Anterior cingulate cortex (tissue), 58 donors: Measurements from ENCODE around the gene CWF19L2.
"Not testable (repeated sequence)": the region's sequence is repeated elsewhere in the genome, so short reads cannot be mapped to it uniquely, and the experiment has no call there.

Experiments
- DNase-seq, 58 donors: peaks; one replicate each; lab custom pipeline; 2025; lab: John Stamatoyannopoulos, UW

CWF19L2 gene

GRCh38 chr11:107439586-107440167, 17.9 kb downstream of the CWF19L2 start:
- DNase-seq, result no peak

DNA sequence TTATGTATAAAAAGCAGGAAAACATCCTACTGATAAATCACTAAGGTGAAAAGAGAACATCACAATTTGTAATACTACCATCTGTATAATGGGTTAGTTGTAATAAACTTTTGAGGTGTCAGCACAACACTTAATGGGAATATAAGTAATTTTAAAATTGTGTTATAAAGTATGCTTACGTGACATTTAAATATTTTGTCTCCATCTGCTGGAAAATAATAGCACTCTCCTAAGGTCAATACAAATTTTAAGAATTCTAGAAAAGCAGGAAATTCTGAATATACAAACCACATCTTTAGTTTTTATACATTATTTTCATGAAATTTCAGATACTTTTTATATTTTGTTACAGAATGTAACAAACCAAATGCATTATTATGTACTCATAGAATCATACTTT, 19.5 kb downstream of the CWF19L2 start:
- DNase-seq, result no peak

- no peak for DNase-seq
Observed at GRCh38 chr11:107430525-107430924, 27.1 kb downstream of the CWF19L2 start.

GRCh38 chr11:107427569-107428180, 29.9 kb downstream of the CWF19L2 start:
- no peak for DNase-seq

DNA sequence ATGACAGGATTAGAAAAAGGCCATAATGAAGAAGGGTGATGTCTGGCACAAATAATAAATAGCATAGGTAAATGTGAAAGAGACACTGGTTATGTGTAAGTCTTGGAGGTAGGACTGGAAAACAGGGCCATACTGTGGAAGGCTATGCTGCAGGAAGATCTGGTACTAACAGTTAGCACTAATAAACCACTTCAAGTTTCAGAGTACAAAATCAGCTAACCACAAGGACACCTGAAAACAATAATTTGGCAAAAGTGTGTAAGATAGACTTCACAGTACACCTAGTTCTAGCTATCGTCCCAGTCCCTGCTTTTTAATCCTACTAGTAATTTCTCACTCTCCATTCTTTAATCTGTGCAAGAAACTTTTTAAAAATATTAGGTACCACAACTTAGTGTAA, 44.3 kb downstream of the CWF19L2 start:
- no peak for DNase-seq

DNA sequence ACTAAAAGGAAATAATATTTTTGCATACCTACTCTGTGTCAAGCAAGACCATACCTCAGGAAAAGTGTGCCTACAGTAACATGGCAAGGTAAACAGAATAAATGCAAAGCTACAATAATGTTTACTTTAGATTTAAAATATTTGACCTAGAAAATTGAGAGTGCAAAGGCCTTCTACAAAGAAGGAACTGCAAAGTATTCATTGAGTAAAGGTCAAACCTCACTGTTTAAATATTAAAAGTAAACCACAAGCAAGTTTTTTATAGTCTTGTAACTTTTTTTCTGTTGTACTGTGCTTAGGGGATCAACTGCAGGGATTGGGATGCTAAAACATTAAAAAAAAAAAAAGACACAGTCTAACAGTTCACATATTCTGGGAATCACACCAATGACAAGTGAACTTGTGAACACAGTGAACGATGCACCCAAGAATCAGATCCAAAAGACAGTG, 48.8 kb downstream of the CWF19L2 start:
- DNase-seq, result no peak

DNA sequence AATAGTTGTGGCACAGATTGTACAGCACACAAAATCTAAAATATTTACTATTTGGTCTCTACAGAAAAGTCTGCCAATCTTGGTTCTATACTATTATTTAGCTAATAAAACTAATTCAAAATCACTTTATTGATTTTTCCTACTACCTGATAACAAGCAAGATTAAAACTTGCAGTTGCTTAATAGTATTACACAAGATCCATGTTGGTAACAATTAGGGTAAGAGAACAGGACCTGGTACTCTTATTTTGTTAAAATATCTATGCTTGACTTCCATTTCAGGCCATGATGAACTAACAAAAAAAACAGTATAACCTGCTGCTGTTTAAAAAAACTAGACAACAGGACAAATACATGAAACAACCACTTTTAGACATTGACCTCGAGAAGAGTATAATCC, 52.4 kb downstream of the CWF19L2 start:
- DNase-seq, result no peak

- DNase-seq, result not testable (repeated sequence)
Observed at GRCh38 chr11:107401131-107401530, 56.5 kb downstream of the CWF19L2 start.

GRCh38 chr11:107397357-107397756, 60.3 kb downstream of the CWF19L2 start:
- no peak for DNase-seq

- DNase-seq, result no peak
Observed at GRCh38 chr11:107392611-107393010, 65.0 kb downstream of the CWF19L2 start.

- not testable (repeated sequence) for DNase-seq
Observed at GRCh38 chr11:107390701-107391100, 66.9 kb downstream of the CWF19L2 start.

DNA sequence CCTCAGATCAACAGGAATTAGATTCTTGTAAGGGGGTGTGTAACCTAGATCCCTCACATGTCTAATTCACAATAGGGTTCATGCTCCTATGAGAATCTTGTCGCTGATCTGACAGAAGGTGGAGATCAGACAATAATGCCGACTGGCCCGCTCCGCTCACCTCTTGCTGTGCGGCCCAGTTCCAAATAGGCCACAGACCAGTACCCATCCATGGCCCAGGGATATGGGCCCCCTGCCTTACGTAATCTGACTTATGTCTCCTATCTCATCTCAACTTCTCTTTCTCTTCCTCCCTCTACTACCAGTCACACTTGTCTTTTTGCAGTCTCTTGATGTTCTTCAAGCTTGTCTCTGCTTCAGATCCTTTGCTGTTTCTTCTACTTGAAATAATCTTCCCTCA, 70.0 kb downstream of the CWF19L2 start:
- no peak for DNase-seq

GRCh38 chr11:107385361-107385981, 72.2 kb downstream of the CWF19L2 start:
- DNase-seq, result no peak

- DNase-seq, result no peak
Observed at GRCh38 chr11:107384144-107384852, 73.3 kb downstream of the CWF19L2 start.

DNA sequence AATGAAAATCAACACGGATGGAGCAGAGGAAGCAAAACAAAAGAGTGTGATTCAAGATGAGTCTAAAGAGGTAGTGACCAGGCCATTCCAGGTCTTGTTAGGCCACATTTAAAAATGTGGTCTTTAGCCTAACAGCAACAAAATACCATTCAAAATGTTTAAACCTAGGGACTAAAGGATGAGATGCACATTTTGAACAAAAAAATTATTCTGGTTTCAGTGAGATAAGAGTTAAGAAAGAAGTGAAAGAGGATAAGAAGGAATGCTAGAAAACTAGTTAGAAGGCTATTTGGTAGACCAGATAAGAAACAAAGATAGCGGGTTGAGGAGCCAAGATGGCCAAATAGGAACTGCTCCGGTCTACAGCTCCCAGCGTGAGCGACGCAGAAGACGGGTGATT, 85.2 kb downstream of the CWF19L2 start:
- no peak for DNase-seq

GRCh38 chr11:107370390-107370789, 87.2 kb downstream of the CWF19L2 start:
- no peak for DNase-seq

GRCh38 chr11:107359701-107360100, 97.9 kb downstream of the CWF19L2 start:
- DNase-seq, result no peak

DNA sequence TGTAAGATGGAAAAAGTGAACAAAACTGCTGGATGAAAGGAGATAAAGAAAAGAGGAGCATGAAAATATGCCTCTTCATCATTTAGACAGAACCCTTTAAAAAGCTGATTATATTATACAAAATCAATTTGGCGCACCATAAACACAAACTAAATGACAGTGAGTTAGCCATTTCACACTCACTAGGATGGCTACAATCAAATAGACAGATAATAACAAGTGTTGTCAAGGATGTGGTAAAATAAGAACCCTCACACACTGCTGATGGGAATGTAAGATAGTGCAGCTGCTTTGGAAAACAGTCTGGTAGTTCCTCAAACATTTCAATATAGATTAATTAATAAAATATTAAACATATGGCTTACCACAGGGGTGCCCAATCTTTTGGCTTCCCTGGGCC, 99.7 kb downstream of the CWF19L2 start:
- no peak for DNase-seq

DNA sequence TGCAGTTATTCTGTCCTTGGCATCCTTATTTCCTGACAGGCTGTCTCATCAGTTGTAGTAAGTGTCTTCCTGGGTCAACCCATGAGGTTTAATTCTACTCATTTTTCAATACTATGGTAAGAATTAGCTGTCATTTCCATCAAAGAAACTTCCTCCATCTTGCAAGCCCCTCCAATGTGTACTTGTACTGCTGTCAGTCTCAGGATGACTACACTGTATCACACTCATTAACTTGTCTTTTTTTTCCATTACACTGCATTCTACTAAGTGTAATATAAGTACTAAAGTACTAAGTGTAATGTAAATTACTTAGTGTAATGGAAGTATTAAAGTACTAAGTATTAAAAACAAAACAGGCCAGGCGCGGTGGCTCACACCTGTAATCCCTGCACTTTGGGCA, 102.8 kb downstream of the CWF19L2 start:
- DNase-seq, result no peak

- no peak for DNase-seq
Observed at GRCh38 chr11:107337917-107338316, 119.7 kb downstream of the CWF19L2 start.

DNA sequence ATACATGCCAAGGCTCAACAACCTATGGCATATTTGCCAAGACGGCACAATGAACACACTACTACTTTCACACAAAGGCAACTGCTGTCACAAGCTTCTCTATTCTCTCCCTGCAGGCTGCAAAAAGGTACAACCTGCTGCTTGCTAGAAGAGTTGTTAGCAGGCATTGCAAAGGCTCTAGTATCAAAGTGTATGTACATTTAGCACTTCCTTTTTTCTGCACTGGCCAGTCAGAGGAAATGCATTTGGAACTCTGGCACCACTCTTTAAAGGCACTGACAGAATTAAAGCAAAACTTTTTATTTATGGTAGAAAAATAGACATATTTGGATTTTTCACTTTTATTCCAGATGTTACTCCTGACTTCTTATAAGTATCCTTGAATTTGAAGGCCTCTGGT, 125.9 kb downstream of the CWF19L2 start:
- no peak for DNase-seq

DNA sequence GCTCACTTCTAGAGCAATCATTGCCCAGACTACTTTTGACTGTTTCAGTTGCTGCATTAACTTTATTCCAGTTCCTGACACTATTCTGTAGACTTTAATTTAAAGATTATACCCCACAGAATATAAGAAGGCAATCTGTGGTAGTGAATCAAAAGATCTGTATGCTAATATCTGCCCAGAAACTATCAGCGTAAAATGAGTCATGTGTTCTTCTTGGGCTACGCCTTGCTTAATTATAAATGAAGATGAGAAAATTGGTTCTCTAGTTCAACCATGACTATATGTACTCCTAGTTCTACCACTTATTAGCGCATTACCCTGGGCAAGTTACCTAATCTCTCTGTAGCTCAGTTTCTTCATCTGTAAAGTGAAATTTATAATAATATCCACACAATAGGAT, 128.5 kb downstream of the CWF19L2 start:
- DNase-seq, result no peak
